K562 (cell line): ENCODE data around the gene DGKB.

Experiments used
- CTCF ChIP-seq, 3 experiments: IDR thresholded peaks in 2 of 3; conservative IDR thresholded peaks in 1 of 3; 2 replicates each; pipeline ENCODE4 v1.5.1; 2011 to 2012; ENCODE audit warnings: low read length in 3 of 3, mild to moderate bottlenecking in 3 of 3, control low read depth in 2 of 3, improper control_type of control experiment in 1 of 3, inconsistent platforms in 1 of 3, low read depth in 1 of 3, mixed read lengths in 1 of 3, moderate library complexity in 1 of 3; ENCODE audit not compliant: insufficient read depth in 2 of 3
- EZH2 ChIP-seq: IDR thresholded peaks from 2 replicates; pipeline ENCODE4 v1.6.1; 2012; ENCODE audit warnings: low read depth, mild to moderate bottlenecking, inconsistent platforms, low read length, borderline replicate concordance
- FIP1L1 ChIP-seq: fragments of 200-400 bp; formaldehyde crosslinking; IDR thresholded peaks from 2 replicates; pipeline ENCODE4 v1.6.1; 2018; ENCODE audit warnings: mild to moderate bottlenecking, low read depth, low read length; ENCODE audit not compliant: poor library complexity, severe bottlenecking
- FOXA1 ChIP-seq: fragments of 450-650 bp; IDR thresholded peaks from 2 replicates; pipeline ENCODE4 v1.6.1; 2016; ENCODE audit warnings: mild to moderate bottlenecking, borderline replicate concordance
- GATA2 ChIP-seq: sonication (generic); formaldehyde crosslinking; IDR thresholded peaks from 2 replicates; pipeline ENCODE4 v1.4.0; 2020; ENCODE audit warnings: mild to moderate bottlenecking, missing genetic modification reagents
- NR4A1 ChIP-seq, 2 experiments: fragments of 250-450 bp in 1 of 2; fragments of 450-650 bp in 1 of 2; sonication (Bioruptor Pico) in 1 of 2; IDR thresholded peaks; 2 replicates each; pipeline versions ENCODE4 v1.4.0 to v1.6.1; 2016 to 2020; ENCODE audit warnings: mild to moderate bottlenecking in 2 of 2, missing compliant biosample characterization in 1 of 2, missing genetic modification characterization in 1 of 2, moderate library complexity in 1 of 2
- PBX2 ChIP-seq, 2 experiments: IDR thresholded peaks in 1 of 2; conservative IDR thresholded peaks in 1 of 2; 2 replicates each; pipeline ENCODE4 v1.6.1; 2016; ENCODE audit warnings: low read depth in 2 of 2, mild to moderate bottlenecking in 1 of 2, missing compliant biosample characterization in 1 of 2, missing genetic modification characterization in 1 of 2, moderate library complexity in 1 of 2

- TF ChIP-seq CTCF (IDR thresholded peaks at IDR 0.05 in 2 of 3, conservative IDR thresholded peaks at IDR 0.05 in 1 of 3; ENCODE audit: insufficient read depth in 2 of 3, low read depth in 1 of 3, low read length in 3 of 3): no peak
- TF ChIP-seq EZH2: no peak
- TF ChIP-seq FOXA1: no peak
- no peak for TF ChIP-seq NR4A1 (CRISPR knock-in tag; IDR thresholded peaks at IDR 0.05)
- no peak for TF ChIP-seq NR4A1 (tag; IDR thresholded peaks at IDR 0.05)
- no peak for TF ChIP-seq PBX2 (CRISPR knock-in tag; IDR thresholded peaks at IDR 0.05; ENCODE audit: low read depth)
- no peak for TF ChIP-seq PBX2 (tag; conservative IDR thresholded peaks at IDR 0.05; ENCODE audit: low read depth)
- TF ChIP-seq FIP1L1: no peak
- TF ChIP-seq GATA2 (CRISPR knock-in tag): no peak
These were observed 683.4 kb downstream of the DGKB start for GRCh38 chr7:14219125-14219524.
